DMS114 treated with DMSO at 0.1 percent for 48 hours (cell line): ENCODE data around the gene ATXN1.

Experiments used
- DNase-seq: peaks from one replicate; lab custom pipeline; 2025; ENCODE audit not compliant: unreplicated experiment; lab: John Stamatoyannopoulos, UW

ATXN1 gene

DNA sequence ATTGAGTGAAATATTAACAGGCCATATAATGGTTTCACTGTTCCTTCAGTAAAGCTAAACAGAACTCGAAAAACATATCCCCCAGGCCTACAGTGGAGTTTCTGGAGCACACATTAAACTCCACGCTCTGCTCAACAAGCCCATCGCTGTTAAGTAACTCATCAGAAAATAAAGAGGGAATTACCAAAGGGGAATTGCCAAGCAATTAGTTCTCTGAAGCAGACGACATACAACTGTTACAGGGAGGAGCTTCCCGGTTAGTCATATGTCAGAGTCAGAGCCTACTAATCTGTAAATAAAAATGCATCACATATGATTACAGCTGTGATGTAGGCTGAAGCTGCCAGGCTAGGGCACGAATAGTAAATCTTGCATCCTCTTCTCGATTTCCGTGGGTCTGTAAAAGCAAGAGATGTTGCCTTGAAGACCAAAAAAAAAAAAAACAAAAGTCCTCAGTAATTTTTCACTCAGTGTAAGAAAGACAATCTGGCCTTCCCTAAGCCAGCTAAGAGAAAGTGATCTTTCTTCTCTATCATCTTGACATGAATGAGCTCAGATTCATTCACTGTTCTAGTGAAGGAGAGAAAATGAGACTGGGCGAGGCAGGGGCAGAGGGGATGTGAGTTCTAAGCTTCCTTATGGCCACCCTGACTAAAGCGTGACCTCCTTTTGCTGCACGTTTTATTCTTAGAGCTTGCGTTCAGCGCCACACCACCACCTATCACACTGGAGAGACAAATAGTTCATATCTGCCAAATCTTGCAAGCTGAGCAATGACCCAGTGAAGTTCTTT lies 13.8 kb downstream of the ATXN1 start:
- DNase-seq, result no peak

DNA sequence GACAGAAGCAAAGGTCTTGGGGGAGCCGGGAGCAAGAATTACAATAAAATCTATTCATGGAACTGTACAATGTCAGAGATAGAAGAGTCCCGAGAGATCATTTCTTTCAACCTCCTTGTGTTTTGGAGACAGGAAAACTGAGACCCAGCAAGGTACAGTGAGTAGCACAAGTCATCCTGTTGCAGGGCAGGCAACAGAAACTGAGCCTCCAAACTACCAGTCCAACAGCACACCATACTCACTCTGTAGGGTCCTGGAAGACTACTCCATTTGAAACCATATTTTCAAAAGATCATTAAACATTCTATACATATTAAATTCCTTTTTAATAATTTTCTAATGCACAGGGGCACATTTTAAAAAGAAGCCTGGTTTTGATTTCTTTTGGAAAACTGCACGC lies 14.4 kb downstream of the ATXN1 start:
- no peak for DNase-seq

DNA sequence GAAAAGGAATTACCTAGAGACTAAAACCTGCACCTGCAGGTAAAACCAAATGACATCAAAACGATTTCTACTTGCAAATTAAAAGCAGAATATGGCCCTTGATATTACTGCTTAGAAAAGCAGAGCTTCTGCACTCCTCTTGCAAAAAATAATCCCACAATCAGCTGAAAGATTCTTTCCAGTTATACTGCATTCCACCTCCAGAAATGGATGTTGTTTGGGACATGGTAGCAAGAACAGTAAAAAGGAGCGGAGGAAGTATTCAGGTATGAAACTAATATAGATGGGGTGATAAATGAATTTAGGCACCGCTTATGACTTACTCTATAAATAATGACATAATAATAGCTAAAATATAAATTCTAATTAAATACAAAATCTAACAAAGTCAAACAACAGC lies 14.9 kb downstream of the ATXN1 start:
- DNase-seq, result no peak

DNA sequence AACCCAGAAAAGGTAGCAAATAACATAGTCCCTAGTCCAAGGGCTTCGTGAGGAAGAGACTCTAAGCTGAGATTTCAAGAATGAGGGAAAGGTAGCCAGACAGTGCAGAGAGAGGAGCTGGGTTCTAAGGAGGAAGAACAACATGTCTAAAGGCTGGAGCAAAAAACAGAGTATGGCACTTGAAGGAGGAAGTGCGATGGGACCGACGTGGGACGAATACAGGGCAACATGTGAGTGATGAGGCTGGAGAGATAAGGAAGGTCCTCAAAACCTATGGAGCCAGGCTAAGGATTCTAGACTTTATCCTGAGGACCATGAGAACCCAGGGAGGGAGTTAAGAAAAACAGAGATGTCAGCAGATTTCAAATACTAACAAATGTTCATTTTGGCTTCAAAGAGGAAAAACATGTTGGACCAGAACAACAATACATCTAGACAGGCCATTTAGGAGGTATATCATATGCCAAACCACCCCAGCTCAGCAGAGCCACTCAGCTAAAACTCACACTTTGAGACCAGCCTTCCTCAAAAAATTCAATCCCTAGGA lies 17.5 kb downstream of the ATXN1 start:
- DNase-seq, result no peak

DNA sequence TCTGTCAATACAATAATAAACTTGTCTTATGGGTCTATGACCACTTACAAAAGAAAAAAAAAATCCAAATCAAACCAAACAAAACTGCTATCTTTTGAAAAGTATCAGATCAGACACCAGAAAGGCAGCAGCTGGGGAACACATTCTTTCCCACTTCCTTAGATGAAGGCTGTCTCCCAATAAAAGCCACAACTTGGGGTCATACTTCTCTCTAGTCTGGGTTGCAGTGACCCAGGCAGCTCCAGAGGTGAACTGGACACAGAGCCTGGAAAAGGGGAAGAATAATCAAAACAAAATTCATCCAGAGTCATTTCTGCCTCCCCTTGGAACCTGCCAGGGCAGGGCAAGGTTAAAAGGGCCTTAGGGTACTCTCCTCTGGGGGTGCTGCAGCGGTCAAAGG lies 19.1 kb downstream of the ATXN1 start:
- DNase-seq, result no peak

DNA sequence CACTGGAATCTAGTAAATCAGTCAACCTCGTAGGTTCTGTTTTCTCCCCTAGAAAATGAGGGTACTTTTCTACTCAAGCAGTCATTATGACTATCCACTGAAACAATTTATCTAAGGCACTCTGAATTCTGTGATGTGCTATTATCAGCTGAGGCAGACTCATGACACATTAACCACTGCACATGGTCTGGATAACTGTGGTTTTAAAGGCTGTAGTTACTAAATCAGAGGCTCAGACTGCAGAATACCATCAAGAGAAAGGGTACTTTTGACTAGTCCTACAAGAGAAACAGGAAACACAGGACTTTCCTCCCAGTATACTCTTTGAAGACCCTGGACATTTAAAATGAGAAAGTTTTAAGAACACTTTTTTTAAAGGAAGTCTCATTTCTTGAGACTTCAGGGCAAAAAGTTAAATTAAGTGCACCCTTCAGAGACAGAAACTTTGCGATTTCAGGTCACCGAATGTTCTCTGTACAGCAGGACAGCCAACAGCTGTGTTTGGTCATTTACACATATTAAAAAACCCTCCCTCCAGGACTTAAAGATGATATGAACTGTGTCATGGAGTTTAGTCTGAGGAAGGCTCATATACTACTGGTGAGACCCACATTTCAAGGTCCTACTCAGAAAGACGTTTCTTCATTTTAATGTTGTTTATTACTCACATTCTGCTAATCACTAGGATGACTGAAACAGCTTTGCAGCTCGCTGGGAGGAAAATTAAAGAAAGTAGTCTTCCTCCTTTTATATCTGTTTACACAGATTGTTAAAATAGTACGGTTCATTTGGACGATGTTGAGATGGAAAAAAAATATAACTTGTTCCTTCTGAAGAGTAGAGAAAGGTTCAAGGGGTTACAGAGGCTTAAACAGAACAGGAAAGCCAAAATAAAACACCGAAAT lies 19.9 kb downstream of the ATXN1 start:
- no peak for DNase-seq

DNA sequence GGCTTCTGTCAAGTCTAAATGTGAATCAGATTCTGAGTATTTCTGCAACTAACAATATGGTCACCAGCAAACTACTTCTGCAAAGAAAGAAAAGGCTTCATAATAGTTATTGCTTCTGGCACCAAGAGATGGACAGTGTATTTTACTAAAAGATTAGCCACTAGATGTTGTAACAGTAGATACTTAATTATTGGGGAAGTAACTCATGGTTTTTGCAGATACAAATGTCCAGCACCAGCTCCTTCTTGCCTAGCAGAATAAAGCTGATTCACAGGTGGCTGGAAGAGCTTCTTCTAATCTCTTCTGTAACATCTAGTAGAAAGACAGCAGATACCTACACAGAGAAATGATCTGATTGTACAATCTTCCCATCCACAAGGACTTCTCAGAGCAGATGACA lies 21.2 kb downstream of the ATXN1 start:
- no peak for DNase-seq

DNA sequence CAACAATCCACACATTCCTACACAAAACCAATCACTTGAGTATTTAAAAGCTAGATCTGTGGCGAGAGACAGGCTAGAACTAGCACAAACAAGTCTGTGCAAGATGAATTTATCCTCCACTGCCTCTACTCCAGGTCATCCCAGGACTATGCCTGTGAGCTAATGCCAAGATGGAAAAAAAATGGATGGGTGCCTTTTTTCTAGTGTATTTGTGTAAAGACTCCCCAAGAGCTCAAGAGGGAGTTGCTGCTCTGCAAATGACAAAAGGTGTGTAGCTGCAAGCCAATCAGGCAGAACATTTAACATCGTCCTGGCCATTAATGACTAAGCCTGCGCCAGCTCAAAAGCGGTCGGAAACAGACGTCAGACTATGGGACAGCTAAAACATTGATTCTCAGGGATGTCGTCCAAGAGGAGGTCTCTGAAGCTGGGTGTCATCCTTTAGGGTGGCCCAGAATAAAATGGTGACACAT lies 21.9 kb downstream of the ATXN1 start:
- DNase-seq, result no peak

DNA sequence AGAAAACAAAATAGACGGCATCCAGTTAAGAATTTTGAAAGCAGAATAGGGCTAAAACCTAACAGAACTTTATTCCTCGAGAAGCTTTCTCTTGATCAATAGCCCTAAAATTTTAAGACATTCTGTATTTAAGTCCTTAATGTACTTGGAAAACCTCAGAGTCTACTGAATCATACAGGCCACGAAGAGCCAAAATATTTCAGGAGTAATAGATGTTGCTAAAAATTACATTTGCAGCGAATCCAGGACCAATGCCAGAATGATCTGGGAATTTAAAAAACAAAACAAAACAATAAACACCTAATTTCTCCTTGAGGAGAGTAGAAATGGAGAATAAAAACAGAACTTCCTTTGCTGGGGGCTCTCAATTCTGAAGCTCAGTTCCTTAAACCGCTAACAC lies 23.3 kb downstream of the ATXN1 start:
- no peak for DNase-seq

DNA sequence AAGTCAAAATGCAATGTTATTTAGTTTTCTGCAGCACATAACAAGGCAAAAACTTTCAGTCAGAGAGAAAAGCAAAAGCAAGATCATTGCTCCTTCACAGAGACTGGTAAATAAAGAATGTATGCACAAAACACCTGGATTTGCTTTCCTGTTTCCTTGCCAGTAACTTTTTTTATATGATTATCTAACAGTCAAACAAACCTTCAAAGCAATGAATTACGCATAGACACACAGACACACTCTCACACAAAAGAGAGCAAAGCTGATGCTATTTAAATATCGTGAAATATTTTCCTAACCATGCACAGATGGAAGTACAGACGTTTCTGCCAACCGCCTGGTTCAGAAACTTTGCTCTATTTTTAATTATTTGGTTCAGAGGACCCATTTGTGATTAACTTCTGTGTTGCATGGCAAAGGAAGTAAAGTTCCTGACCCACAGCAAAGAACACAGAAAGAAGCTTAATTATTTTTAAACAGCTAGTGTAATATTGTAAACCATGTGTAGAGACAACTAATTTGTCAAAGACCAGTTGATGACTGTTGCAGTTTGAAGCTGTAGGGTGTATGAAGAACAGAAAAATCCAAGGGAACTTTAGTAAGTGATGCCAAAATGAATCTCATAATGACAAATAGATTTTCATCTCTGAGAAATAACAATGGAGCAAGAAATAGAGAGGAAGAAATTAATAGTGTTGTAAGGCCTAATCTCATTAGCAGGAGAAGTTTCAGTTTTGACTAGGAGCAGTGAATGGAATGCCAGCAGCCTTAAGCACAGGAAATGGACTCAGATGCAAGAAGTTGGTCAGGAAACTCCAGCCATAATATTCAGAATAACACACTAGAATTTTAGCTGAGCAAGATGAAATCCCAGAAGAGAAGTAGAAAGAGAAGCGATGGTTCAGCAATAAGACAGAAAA lies 24.1 kb downstream of the ATXN1 start:
- no peak for DNase-seq

DNA sequence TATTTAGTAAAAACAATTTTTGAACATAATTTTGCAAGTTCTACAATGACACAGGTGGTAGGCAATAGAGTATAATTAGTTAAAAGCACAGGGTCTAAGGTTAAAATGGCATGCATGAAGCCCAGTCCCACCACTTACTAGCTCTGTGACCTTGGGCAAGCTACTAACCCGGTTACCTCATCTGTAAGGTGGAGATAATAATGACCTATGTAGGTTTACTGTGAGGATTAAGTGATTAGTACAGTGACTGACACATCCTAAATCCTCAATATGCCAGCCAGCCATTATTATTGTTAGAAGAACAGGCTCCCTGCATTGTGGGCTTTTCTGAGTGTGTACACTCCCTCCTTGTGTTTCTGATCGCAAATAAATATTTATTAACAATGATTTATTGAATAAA lies 26.2 kb downstream of the ATXN1 start:
- no peak for DNase-seq

DNA sequence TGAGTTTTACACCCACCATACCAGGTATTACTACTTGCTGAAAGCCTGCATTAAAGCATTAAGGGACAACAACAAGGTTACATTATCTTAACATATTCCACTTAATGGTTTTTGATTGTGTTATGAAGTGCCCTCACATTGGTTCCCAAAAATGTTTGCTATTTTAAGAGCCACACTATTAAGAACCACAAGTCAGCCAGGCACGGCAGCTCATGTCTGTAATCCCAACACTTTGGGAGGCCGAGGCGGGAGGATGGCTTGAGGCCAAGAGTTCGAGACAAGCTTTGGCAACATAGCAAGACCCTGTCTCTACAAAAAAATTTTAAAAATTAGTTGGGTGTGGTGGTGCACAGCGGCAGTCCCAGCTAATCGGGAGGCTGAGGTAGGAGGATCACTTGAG lies 28.2 kb downstream of the ATXN1 start:
- no peak for DNase-seq

DNA sequence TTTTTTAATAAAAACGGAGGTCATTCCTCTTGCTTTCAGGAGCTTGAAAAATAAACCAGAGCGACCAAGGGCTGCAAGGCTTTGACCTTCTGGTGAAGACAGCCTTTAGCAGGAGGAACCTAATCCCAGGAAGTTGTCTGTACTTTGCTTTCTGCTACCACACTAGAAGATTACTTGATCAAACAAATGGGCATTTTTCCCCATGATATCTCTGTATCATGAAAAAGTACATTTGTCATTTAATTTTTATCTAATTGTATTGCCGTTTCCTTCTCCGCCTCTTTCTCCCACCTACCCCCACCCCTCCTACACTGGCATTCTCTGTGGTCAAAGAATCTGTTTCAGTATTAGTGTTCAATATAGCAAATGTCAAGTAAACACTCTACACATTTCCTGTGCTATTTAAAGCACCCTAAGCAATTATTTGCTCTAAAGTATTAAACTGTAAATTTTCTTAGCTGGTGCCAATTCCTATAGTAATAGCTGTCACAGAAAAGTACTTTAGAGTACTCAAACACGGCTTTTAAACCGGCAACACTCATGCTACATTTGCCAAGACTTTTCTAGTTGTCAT lies 29.7 kb downstream of the ATXN1 start:
- no peak for DNase-seq

DNA sequence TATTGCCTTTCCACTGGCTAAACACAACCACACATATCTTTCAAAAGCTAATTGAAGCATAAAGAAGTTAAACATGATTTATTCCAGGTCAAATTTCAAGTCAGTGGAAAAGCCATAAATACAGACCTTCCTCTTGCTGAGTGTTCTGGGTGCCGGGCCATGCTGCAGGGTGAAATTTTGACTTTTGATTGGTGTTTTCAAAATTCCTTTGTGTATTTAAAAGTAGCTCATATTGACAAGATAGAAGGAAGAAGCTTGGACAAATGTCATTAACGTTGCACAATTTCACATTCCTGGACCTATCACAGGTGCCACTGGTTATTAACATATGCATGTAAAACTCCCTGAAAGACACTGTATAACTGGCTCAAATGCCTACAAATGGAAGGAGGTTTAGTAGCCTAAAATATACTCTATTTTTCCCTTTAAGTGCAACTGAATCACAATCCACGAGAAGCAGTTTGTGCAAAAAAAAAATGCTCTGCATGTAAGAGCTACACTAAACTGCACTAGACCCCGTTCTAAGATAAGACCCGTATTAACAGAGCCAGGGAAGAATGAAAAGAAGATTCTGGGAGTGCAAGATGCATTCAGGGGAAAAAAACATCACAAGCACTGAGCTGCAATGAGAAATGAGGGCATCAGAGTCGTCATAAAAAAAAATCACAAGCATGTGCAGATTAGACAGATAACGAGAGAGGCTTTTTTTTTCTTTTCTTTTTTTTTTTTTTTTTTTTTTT lies 30.4 kb downstream of the ATXN1 start:
- DNase-seq, result no peak

DNA sequence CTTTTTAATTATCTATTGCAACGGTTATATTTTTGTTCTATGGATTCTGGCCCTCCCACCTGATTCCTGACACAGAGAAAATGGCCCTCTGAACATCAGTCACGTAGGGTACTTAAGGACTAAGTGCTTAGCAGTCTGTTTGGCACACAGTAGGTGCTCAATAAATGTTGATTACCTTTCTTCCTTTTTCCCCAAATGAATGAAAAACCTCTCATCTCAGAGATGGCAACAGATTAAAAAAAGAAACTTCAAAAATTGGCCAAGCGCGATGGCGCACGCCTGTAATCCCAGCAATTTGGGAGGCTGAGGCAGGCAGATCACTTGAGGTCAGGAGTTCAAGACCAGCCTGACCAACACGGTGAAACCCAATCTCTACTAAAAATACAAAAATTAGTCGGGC lies 31.5 kb downstream of the ATXN1 start:
- DNase-seq, result no peak

DNA sequence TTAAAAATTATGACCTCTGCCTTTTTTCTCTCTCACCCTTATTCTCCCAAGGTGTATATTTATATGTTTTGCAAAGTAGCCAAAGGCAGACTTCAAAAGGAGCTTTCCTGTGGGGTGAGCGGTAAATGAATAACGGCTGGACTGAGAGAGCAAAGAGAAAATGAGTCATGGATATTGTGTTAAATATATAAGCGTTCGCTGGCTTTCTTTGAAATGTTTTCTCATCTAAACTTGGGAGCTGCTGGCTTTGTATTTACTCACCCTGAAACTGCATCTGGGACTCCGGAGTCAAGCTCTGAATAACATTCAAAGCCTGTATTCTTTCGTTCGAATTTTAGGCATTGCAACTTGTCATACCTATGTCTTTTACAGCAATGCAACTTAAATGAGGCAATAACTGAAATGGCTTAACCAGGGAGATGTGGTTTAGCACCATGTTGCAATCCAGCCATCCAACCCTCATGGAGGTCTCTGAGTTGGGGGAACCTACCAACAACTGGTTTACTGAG lies 32.0 kb downstream of the ATXN1 start:
- DNase-seq, result no peak

DNA sequence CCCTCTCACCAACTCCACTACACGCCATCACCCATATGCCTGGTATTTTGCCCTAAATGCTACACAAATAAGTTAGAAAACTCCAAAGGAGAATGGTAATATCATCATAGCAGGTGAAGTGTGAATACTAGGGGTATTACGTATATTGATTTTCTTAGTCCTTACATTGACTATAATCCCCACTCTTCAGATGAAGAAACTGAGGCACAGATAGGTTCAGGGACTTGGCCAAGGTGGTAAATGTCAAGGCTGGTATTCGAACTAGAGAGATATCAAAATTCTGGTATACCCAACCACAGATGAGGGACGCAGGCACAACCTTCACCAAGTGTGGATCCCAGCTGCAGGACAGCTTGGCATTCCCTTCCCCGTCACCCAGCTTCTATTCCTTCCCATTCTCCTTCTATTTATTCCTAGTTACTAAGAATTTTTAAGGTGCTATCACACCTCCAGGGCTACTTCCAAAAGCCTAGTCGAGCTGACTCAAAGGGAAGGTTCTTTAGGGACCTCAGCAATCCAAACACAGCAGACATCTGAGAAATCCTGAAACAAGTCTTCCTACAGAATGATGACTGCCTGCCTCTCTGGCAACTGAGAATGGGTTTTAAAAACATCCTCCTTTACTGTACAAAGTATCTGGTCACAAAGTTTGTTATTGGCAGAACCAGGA lies 32.6 kb downstream of the ATXN1 start:
- no peak for DNase-seq

DNA sequence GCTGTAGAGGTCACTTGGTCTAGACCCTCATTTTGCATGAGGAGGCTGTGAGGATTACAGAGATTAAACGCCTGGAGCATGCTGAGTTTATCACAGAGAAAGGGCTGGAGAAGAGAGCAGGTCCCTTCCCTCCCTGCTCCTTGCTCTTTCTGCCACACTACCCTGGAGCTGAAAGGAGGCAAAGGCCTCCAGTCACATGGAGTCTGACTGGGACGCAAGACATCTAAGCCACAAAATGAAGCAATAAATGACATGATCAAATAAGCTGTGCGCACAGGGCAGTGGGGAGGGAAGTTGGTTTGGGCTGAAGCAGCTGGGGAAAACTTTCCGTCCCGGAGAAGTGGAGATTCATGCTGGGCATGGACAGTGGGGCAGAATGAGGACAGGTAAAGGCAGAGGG lies 33.3 kb downstream of the ATXN1 start:
- no peak for DNase-seq
